HEK293 (cell line): ENCODE results near the gene NAP1L4.

Experiments used
- CTCF ChIA-PET: fragments of 350-600 bp; formaldehyde crosslinking; extraction: SDS; loops from one replicate; lab custom pipeline; 2021; ENCODE audit warnings: antibody characterized with exemption; lab: Yijun Ruan, JAX
- POLR2A ChIA-PET: fragments of 300-600 bp; formaldehyde crosslinking; extraction: SDS; loops from one replicate; lab custom pipeline; 2020; ENCODE audit warnings: antibody characterized with exemption, inconsistent platforms; lab: Yijun Ruan, JAX
- H3K27ac ChIP-seq: fragments of 200-500 bp; sonication (Bioruptor generic); 2 replicates; pipeline ENCODE4 v1.5.1; 2014; ENCODE audit warnings: low read depth, low read length, control low read depth, inconsistent platforms; ENCODE audit errors: extremely low read depth
- H3K36me3 ChIP-seq, 2 experiments: fragments of 200-500 bp in 1 of 2; sonication (Bioruptor generic) in 1 of 2; 1 replicate in 1 of 2; 2 replicates in 1 of 2; pipeline ENCODE4 v1.5.1; 2014 to 2017; ENCODE audit warnings: inconsistent platforms in 2 of 2, low read length in 2 of 2; ENCODE audit not compliant: control insufficient read depth in 2 of 2, insufficient read depth in 1 of 2
- H3K4me1 ChIP-seq: fragments of 200-500 bp; sonication (Bioruptor generic); 2 replicates; pipeline ENCODE4 v1.5.1; 2014; ENCODE audit warnings: mild to moderate bottlenecking, low read length, inconsistent platforms; ENCODE audit not compliant: control insufficient read depth, insufficient read depth
- H3K4me3 ChIP-seq: 2 replicates; pipeline ENCODE4 v1.5.1; 2011; ENCODE audit warnings: low read depth, mild to moderate bottlenecking, control low read depth, low read length, moderate library complexity
- H3K9me3 ChIP-seq: fragments of 200-500 bp; sonication (Bioruptor generic); 2 replicates; pipeline ENCODE4 v1.5.1; 2014; ENCODE audit warnings: low read depth, low read length, inconsistent platforms; ENCODE audit not compliant: control insufficient read depth, insufficient read depth
- BCL11A ChIP-seq: fragments of 450-650 bp; formaldehyde crosslinking; IDR thresholded peaks from 2 replicates; pipeline ENCODE4 v1.5.1; 2016; ENCODE audit warnings: low read depth, missing biosample characterization, missing genetic modification characterization
- PRDM10 ChIP-seq: fragments of 450-650 bp; formaldehyde crosslinking; IDR thresholded peaks from 2 replicates; pipeline ENCODE4 v1.5.1; 2016; ENCODE audit warnings: missing biosample characterization, missing genetic modification characterization
- TSHZ1 ChIP-seq: fragments of 450-650 bp; formaldehyde crosslinking; IDR thresholded peaks from 2 replicates; pipeline ENCODE4 v1.5.1; 2016; ENCODE audit warnings: missing biosample characterization, missing genetic modification characterization, borderline replicate concordance
- ZBTB49 ChIP-seq: fragments of 450-650 bp; formaldehyde crosslinking; IDR thresholded peaks from 2 replicates; pipeline ENCODE4 v1.5.1; 2016; ENCODE audit warnings: missing biosample characterization, missing genetic modification characterization, low read depth
- ZNF148 ChIP-seq: fragments of 450-650 bp; formaldehyde crosslinking; IDR thresholded peaks from 2 replicates; pipeline ENCODE4 v1.5.0; 2017; ENCODE audit warnings: missing biosample characterization, missing genetic modification characterization, borderline replicate concordance
- ZNF169 ChIP-seq: fragments of 450-650 bp; formaldehyde crosslinking; IDR thresholded peaks from 2 replicates; pipeline ENCODE4 v1.5.1; 2016; ENCODE audit warnings: missing biosample characterization, missing genetic modification characterization
- ZNF211 ChIP-seq: fragments of 450-650 bp; formaldehyde crosslinking; IDR thresholded peaks from 2 replicates; pipeline ENCODE4 v1.5.1; 2016; ENCODE audit warnings: low read depth, missing biosample characterization, missing genetic modification characterization
- ZNF280D ChIP-seq: fragments of 450-650 bp; formaldehyde crosslinking; IDR thresholded peaks from 2 replicates; pipeline ENCODE4 v1.5.1; 2016; ENCODE audit warnings: missing biosample characterization, missing genetic modification characterization
- ZNF391 ChIP-seq: fragments of 450-650 bp; formaldehyde crosslinking; IDR thresholded peaks from 2 replicates; pipeline ENCODE4 v1.5.1; 2016; ENCODE audit warnings: low read depth, missing biosample characterization, missing genetic modification characterization, borderline replicate concordance
- ZNF518A ChIP-seq: fragments of 450-650 bp; formaldehyde crosslinking; conservative IDR thresholded peaks from 2 replicates; pipeline ENCODE4 v1.5.1; 2016; ENCODE audit warnings: low read depth, missing biosample characterization, missing genetic modification characterization
- ZNF521 ChIP-seq: fragments of 450-650 bp; formaldehyde crosslinking; IDR thresholded peaks from 2 replicates; pipeline ENCODE4 v1.5.1; 2017; ENCODE audit warnings: missing biosample characterization, mild to moderate bottlenecking, missing genetic modification characterization
- ZSCAN16 ChIP-seq: fragments of 450-650 bp; formaldehyde crosslinking; IDR thresholded peaks from 2 replicates; pipeline ENCODE4 v1.5.1; 2016; ENCODE audit warnings: missing biosample characterization, missing genetic modification characterization

Gene NAP1L4

GRCh38 chr11:2987881-2988861 is 4.0 kb downstream of the NAP1L4 start (continued):
- TF ChIP-seq TSHZ1 (tag by site-specific recombination) (no peak), ZNF148 (tag by site-specific recombination) (no peak), ZNF391 (tag by site-specific recombination) (no peak), ZNF169 (tag by site-specific recombination) (no peak), ZBTB49 (tag by site-specific recombination) (no peak), ZNF280D (tag by site-specific recombination) (no peak)

GRCh38 chr11:2983908-2984307 is 8.2 kb downstream of the NAP1L4 start:
- Histone ChIP-seq H3K9me3 (no peaks in the 10 kb centered on the region), H3K4me3 (no peak overlapping the region), H3K36me3 (peaks cover 0 to 33% of the 10 kb centered on the region in 2 experiments; a peak in 1 of 3 replicates), H3K27ac (no peak overlapping the region), H3K4me1 (no peaks in the 10 kb centered on the region)
- ChIA-PET POLR2A (interaction anchor here (1.7 kb wide), 1 partner anchor 8 kb away, joined by 5 read pairs; the partner anchor contains the start of gene NAP1L4), CTCF (interaction anchor here (1.1 kb wide), 1 partner anchor 9 kb away, joined by 4 read pairs; no protein-coding TSS in a partner anchor)
- TF ChIP-seq BCL11A (tag by site-specific recombination) (no peak), ZSCAN16 (tag by site-specific recombination) (no peak), PRDM10 (tag by site-specific recombination) (no peak), ZNF211 (tag by site-specific recombination) (no peak), ZNF521 (tag by site-specific recombination) (no peak), ZNF518A (tag by site-specific recombination) (no peak)
